ENCODE data around the gene SLC22A15.

- TF ChIP-seq POLR2A (IDR thresholded peaks at IDR 0.05; ENCODE audit: extremely low read depth, insufficient read length): no peak
- peak; percentile 16 for TF ChIP-seq CTCF (IDR thresholded peaks at IDR 0.05; ENCODE audit: low read depth, low read length)
- no peak for TF ChIP-seq MAX (IDR thresholded peaks at IDR 0.05; ENCODE audit: low read depth, low read length)
- no peak for TF ChIP-seq MYC (IDR thresholded peaks at IDR 0.05; ENCODE audit: low read depth, low read length)
Measured at GRCh38 chr1:116036255-116036654, 59.9 kb downstream of the SLC22A15 start.
